IMR-90 (cell line): ENCODE results near the gene ACOT12. TPM values are rescaled to one million over a fixed set of nuclear protein-coding genes. Genes with fewer than 3 reads are reported as not detected.

Experiments used
- ATAC-seq: fragments of 200-7000 bp; cut with Tn5 transposase; 2 replicates; pipeline ENCODE4 v1.9.1; 2020; ENCODE audit warnings: low read depth, mild to moderate bottlenecking, moderate library complexity
- BruUV-seq: library from RNA; stranded (reverse); fragments of 400-500 nt; replicated peaks from 2 replicates; lab custom pipeline; 2021; lab: Mats Ljungman, UMichigan
- CTCF ChIA-PET: fragments of 300-600 bp; formaldehyde crosslinking; extraction: SDS; loops from one replicate; lab custom pipeline; 2021; ENCODE audit warnings: antibody characterized with exemption; lab: Yijun Ruan, JAX
- POLR2A ChIA-PET: fragments of 300-600 bp; sonication (Branson Sonifier 250); formaldehyde crosslinking; loops from one replicate; lab custom pipeline; 2022; ENCODE audit warnings: antibody characterized with exemption; ENCODE audit not compliant: unreplicated experiment; lab: Charles Lee
- DNase-seq: peaks from one replicate; pipeline ENCODE4 v3.0.0; 2013
- H2AFZ ChIP-seq: replicated peaks from 2 replicates; pipeline ENCODE3; 2013; ENCODE audit warnings: low read length, mild to moderate bottlenecking; ENCODE audit not compliant: poor library complexity
- H2AK5ac ChIP-seq: 2 replicates; pipeline ENCODE4 v1.6.1; 2013; ENCODE audit warnings: low read depth, low read length, inconsistent platforms
- H2AK9ac ChIP-seq: replicated peaks from 2 replicates; pipeline ENCODE3; 2013; ENCODE audit warnings: mild to moderate bottlenecking, low read depth, low read length, moderate library complexity; ENCODE audit not compliant: poor library complexity
- H2BK120ac ChIP-seq: 2 replicates; pipeline ENCODE4 v1.6.1; 2013; ENCODE audit warnings: low read depth, low read length, inconsistent platforms
- H2BK15ac ChIP-seq: 3 replicates; pipeline ENCODE4 v1.6.1; 2013; ENCODE audit warnings: low read depth, low read length, inconsistent platforms
- H2BK20ac ChIP-seq: 2 replicates; pipeline ENCODE4 v1.6.1; 2013; ENCODE audit warnings: low read depth, mild to moderate bottlenecking, inconsistent platforms, low read length, moderate library complexity
- H2BK5ac ChIP-seq: 2 replicates; pipeline ENCODE4 v1.6.1; 2013; ENCODE audit warnings: mild to moderate bottlenecking, low read depth, low read length, inconsistent platforms; ENCODE audit not compliant: poor library complexity, severe bottlenecking
- H3K14ac ChIP-seq: replicated peaks from 2 replicates; pipeline ENCODE4 v1.6.1; 2013; ENCODE audit warnings: low read depth, low read length, inconsistent platforms
- H3K18ac ChIP-seq: 2 replicates; pipeline ENCODE4 v1.6.1; 2013; ENCODE audit warnings: low read depth, low read length, control low read depth
- H3K23ac ChIP-seq: 2 replicates; pipeline ENCODE4 v1.6.1; 2013; ENCODE audit warnings: low read depth, low read length, inconsistent platforms
- H3K27ac ChIP-seq: 2 replicates; pipeline ENCODE4 v1.5.1; 2013; ENCODE audit warnings: mild to moderate bottlenecking, control low read depth, low read length; ENCODE audit not compliant: insufficient read depth
- H3K27me3 ChIP-seq: 2 replicates; pipeline ENCODE4 v1.6.1; 2013; ENCODE audit warnings: low read length; ENCODE audit not compliant: control insufficient read depth, insufficient read depth
- H3K36me3 ChIP-seq: 2 replicates; pipeline ENCODE4 v1.6.1; 2013; ENCODE audit warnings: low read length, mixed read lengths; ENCODE audit not compliant: control insufficient read depth, insufficient read depth
- H3K4ac ChIP-seq: 2 replicates; pipeline ENCODE4 v1.6.1; 2013; ENCODE audit warnings: low read depth, low read length, inconsistent platforms
- H3K4me1 ChIP-seq: 2 replicates; pipeline ENCODE4 v1.6.1; 2013; ENCODE audit warnings: low read length, mixed read lengths; ENCODE audit not compliant: control insufficient read depth, insufficient read depth
- H3K4me2 ChIP-seq: 2 replicates; pipeline ENCODE4 v1.6.1; 2013; ENCODE audit warnings: low read depth, mild to moderate bottlenecking, control low read depth, low read length, moderate library complexity
- H3K4me3 ChIP-seq: 2 replicates; pipeline ENCODE4 v1.5.1; 2013; ENCODE audit warnings: low read depth, mild to moderate bottlenecking, control low read depth, low read length, moderate library complexity; ENCODE audit not compliant: insufficient read depth
- H3K56ac ChIP-seq: 2 replicates; pipeline ENCODE4 v1.6.1; 2013; ENCODE audit warnings: low read length, inconsistent platforms; ENCODE audit not compliant: insufficient read depth; ENCODE audit errors: extremely low read depth
- H3K79me1 ChIP-seq, 2 experiments: 2 replicates each; pipeline ENCODE4 v1.6.1; 2013; ENCODE audit warnings: low read length in 2 of 2, inconsistent platforms in 1 of 2, low read depth in 1 of 2
- H3K9ac ChIP-seq: 2 replicates; pipeline ENCODE4 v1.6.1; 2013; ENCODE audit warnings: low read depth, low read length, control low read depth
- H3K9me1 ChIP-seq: 2 replicates; pipeline ENCODE4 v1.6.1; 2013; ENCODE audit warnings: low read length, inconsistent platforms; ENCODE audit not compliant: insufficient read depth
- H3K9me3 ChIP-seq: 2 replicates; pipeline ENCODE4 v1.6.1; 2013; ENCODE audit warnings: low read length; ENCODE audit not compliant: control insufficient read depth, insufficient read depth
- H4K20me1 ChIP-seq: 2 replicates; pipeline ENCODE4 v1.6.1; 2013; ENCODE audit warnings: low read length, inconsistent platforms; ENCODE audit not compliant: insufficient read depth
- H4K5ac ChIP-seq: 2 replicates; pipeline ENCODE4 v1.6.1; 2013; ENCODE audit warnings: mild to moderate bottlenecking, low read depth, low read length, control low read depth
- H4K8ac ChIP-seq, 2 experiments: 2 replicates each; pipeline ENCODE4 v1.6.1; 2013; ENCODE audit warnings: low read depth in 2 of 2, low read length in 2 of 2, control low read depth in 1 of 2, inconsistent platforms in 1 of 2
- H4K91ac ChIP-seq: 2 replicates; pipeline ENCODE4 v1.6.1; 2013; ENCODE audit warnings: low read depth, low read length, inconsistent platforms; ENCODE audit not compliant: insufficient read depth
- BHLHE40 ChIP-seq: fragments of 150-350 bp; IDR thresholded peaks from 2 replicates; pipeline ENCODE4 v1.6.1; 2016; ENCODE audit warnings: mild to moderate bottlenecking, low read depth, low read length
- CEBPB ChIP-seq: IDR thresholded peaks from 2 replicates; pipeline ENCODE4 v1.6.1; 2012; ENCODE audit warnings: low read depth, low read length, improper control_type of control experiment
- CHD1 ChIP-seq: IDR thresholded peaks from 2 replicates; pipeline ENCODE4 v1.6.1; 2012; ENCODE audit warnings: low read depth, low read length, improper control_type of control experiment
- FOS ChIP-seq: fragments of 150-350 bp; IDR thresholded peaks from 2 replicates; pipeline ENCODE4 v1.6.1; 2016; ENCODE audit warnings: low read depth, low read length
- MAFK ChIP-seq: IDR thresholded peaks from 2 replicates; pipeline ENCODE4 v1.6.1; 2012; ENCODE audit warnings: low read depth, low read length, improper control_type of control experiment
- MAZ ChIP-seq: IDR thresholded peaks from 2 replicates; pipeline ENCODE4 v1.6.1; 2012; ENCODE audit warnings: low read depth, mild to moderate bottlenecking, low read length, improper control_type of control experiment, moderate library complexity, borderline replicate concordance
- MXI1 ChIP-seq: IDR thresholded peaks from 2 replicates; pipeline ENCODE4 v1.6.1; 2012; ENCODE audit warnings: low read depth, mild to moderate bottlenecking, low read length, moderate library complexity, borderline replicate concordance
- POLR2A ChIP-seq: IDR thresholded peaks from 2 replicates; pipeline ENCODE4 v1.6.1; 2012; ENCODE audit warnings: mild to moderate bottlenecking, low read depth, low read length
- RAD21 ChIP-seq: IDR thresholded peaks from 2 replicates; pipeline ENCODE4 v1.6.1; 2012; ENCODE audit warnings: low read length, improper control_type of control experiment
- RCOR1 ChIP-seq: IDR thresholded peaks from 2 replicates; pipeline ENCODE4 v1.6.1; 2012; ENCODE audit warnings: mild to moderate bottlenecking, low read length, improper control_type of control experiment; ENCODE audit not compliant: insufficient replicate concordance
- RFX5 ChIP-seq: IDR thresholded peaks from 2 replicates; pipeline ENCODE4 v1.8.0; 2012; ENCODE audit warnings: low read depth, mild to moderate bottlenecking, low read length, moderate library complexity
- SMC3 ChIP-seq: fragments of 150-350 bp; IDR thresholded peaks from 2 replicates; pipeline ENCODE4 v1.6.1; 2016; ENCODE audit warnings: low read depth, mild to moderate bottlenecking, antibody characterized with exemption, low read length, moderate library complexity
- WGBS, 2 experiments: methylation state at CpG; one replicate each; pipeline versions ENCODE4 v1.1.5 to v1.1.7; 2013; ENCODE audit warnings: missing lambda C conversion rate in 2 of 2; ENCODE audit not compliant: insufficient read length in 1 of 2; ENCODE audit errors: extremely low coverage in 2 of 2; 5-methylcytosine and 5-hydroxymethylcytosine counted together
- dilution Hi-C: fragments of 300-500 bp; cut with HindIII; formaldehyde crosslinking; loops from one replicate; pipeline ENCODE4 v1.14.3; 2018; ENCODE audit warnings: low sequenced_read_pairs; ENCODE audit not compliant: unreplicated experiment
- in situ Hi-C: fragments of 300-500 bp; cut with MboI; formaldehyde crosslinking; loops from 3 replicates; pipeline ENCODE4 v1.14.3; 2019; ENCODE audit warnings: low sequenced_read_pairs, inconsistent platforms, mixed read lengths
- intact Hi-C: fragments of 100-400 bp; cut with micrococcal nuclease; formaldehyde crosslinking; loops from 2 replicates; pipeline ENCODE4 v1.10.0; 2022
- polyA plus RNA-seq, 3 experiments: library from polyadenylated mRNA; depleted of rRNA; stranded (reverse); fragments of >200 nt; gene quantifications; 2 replicates each; pipeline ENCODE4 v1.2.3, GENCODE V29; 2012; ENCODE audit warnings: low replicate concordance in 1 of 3
- total RNA-seq: library from RNA; depleted of rRNA; stranded (reverse); fragments of >200 nt; gene quantifications from 2 replicates; pipeline ENCODE4 v1.2.3, GENCODE V29; 2012
- TF ChIP-seq, protein P1 (sequence below): conservative IDR thresholded peaks from 2 replicates; pipeline ENCODE4 v1.5.1; 2012; ENCODE audit warnings: mild to moderate bottlenecking, low read depth, low read length, improper control_type of control experiment
- TF ChIP-seq, protein P2 (sequence below): fragments of 150-350 bp; IDR thresholded peaks from 2 replicates; pipeline ENCODE4 v1.6.1; 2016; ENCODE audit warnings: low read depth, mild to moderate bottlenecking, low read length, moderate library complexity, borderline replicate concordance

The ACOT12 gene
- total and polyA plus RNA-seq, 2 of the 4 experiments (the other 2 are of a cell fraction), result not detected

DNA sequence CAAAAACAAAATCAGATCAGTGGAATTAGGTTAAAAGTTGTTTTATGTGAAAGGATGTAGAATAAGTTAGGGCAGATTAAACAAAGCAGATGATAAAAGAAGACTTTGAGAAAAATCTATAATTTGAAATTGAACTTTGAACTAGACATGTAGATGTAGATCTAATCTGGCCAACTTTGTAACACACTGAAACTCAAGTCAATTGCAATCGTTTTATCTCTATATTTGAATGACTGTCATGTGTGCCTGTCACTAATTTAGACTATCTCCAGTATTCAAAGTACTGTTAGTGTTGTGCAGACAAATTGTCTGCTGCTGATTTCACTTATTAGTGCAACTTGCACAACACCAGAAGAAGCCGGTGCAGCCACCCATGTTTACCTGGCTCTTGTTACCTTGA, 39.8 kb downstream of the ACOT12 start:
- Histone ChIP-seq H2AK5ac (no peak overlapping the region), H2BK120ac (no peak overlapping the region), H3K36me3 (no peaks in the 10 kb centered on the region), H3K56ac (no peak overlapping the region), H3K27me3 (peaks cover 3% of the 10 kb centered on the region), H3K27ac (no peak overlapping the region), H3K9ac (no peak overlapping the region), H2AK9ac (no peak overlapping the region), H3K4ac (no peak overlapping the region), H4K91ac (no peak overlapping the region), H3K4me1 (no peaks in the 10 kb centered on the region; the same call in 1 of the 2 replicates), H3K9me3 (no peaks in the 10 kb centered on the region), H2BK5ac (no peak overlapping the region), H3K4me2 (no peak overlapping the region), H3K4me3 (no peak overlapping the region), H2AFZ (no peak overlapping the region), H4K20me1 (no peaks in the 10 kb centered on the region), H3K14ac (no peak overlapping the region), H2BK15ac (no peak overlapping the region), H3K23ac (no peak overlapping the region), H4K8ac (no peak overlapping the region), H2BK20ac (no peak overlapping the region), H4K5ac (no peak overlapping the region), H3K79me1 (no peaks in the 10 kb centered on the region), H3K18ac (no peak overlapping the region), H3K9me1 (no peaks in the 10 kb centered on the region)
- ChIA-PET CTCF (no interaction called here), POLR2A (no interaction called here)
- DNase-seq (no peak), ATAC-seq (no peak)
- intact Hi-C loops, result no loop called here
- in situ Hi-C loops, result no loop called here
- BruUV-seq, result no TSS peak
- 40% methylated on average over 1 of the region's 2 CpGs; no CpG with 5 or more reads in 1 of the 2 experiments for WGBS, 2 experiments
- TF ChIP-seq RFX5 (no peak), RCOR1 (no peak), CEBPB (no peak), FOS (no peak), POLR2A (no peak), RAD21 (no peak), MAFK (no peak), MXI1 (no peak), MAZ (no peak), SMC3 (no peak), BHLHE40 (no peak), CHD1 (no peak)
- TF ChIP-seq, protein P1, sequence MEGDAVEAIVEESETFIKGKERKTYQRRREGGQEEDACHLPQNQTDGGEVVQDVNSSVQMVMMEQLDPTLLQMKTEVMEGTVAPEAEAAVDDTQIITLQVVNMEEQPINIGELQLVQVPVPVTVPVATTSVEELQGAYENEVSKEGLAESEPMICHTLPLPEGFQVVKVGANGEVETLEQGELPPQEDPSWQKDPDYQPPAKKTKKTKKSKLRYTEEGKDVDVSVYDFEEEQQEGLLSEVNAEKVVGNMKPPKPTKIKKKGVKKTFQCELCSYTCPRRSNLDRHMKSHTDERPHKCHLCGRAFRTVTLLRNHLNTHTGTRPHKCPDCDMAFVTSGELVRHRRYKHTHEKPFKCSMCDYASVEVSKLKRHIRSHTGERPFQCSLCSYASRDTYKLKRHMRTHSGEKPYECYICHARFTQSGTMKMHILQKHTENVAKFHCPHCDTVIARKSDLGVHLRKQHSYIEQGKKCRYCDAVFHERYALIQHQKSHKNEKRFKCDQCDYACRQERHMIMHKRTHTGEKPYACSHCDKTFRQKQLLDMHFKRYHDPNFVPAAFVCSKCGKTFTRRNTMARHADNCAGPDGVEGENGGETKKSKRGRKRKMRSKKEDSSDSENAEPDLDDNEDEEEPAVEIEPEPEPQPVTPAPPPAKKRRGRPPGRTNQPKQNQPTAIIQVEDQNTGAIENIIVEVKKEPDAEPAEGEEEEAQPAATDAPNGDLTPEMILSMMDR, result no peak
- TF ChIP-seq, protein P2, sequence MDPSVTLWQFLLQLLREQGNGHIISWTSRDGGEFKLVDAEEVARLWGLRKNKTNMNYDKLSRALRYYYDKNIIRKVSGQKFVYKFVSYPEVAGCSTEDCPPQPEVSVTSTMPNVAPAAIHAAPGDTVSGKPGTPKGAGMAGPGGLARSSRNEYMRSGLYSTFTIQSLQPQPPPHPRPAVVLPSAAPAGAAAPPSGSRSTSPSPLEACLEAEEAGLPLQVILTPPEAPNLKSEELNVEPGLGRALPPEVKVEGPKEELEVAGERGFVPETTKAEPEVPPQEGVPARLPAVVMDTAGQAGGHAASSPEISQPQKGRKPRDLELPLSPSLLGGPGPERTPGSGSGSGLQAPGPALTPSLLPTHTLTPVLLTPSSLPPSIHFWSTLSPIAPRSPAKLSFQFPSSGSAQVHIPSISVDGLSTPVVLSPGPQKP, result no peak
- dilution Hi-C loops, result no loop called here
